ENCODE results near the gene HHAT.
"Not testable (repeated sequence)": the region's sequence is repeated elsewhere in the genome, so short reads cannot be mapped to it uniquely, and the experiment has no call there.

HHAT gene

DNA sequence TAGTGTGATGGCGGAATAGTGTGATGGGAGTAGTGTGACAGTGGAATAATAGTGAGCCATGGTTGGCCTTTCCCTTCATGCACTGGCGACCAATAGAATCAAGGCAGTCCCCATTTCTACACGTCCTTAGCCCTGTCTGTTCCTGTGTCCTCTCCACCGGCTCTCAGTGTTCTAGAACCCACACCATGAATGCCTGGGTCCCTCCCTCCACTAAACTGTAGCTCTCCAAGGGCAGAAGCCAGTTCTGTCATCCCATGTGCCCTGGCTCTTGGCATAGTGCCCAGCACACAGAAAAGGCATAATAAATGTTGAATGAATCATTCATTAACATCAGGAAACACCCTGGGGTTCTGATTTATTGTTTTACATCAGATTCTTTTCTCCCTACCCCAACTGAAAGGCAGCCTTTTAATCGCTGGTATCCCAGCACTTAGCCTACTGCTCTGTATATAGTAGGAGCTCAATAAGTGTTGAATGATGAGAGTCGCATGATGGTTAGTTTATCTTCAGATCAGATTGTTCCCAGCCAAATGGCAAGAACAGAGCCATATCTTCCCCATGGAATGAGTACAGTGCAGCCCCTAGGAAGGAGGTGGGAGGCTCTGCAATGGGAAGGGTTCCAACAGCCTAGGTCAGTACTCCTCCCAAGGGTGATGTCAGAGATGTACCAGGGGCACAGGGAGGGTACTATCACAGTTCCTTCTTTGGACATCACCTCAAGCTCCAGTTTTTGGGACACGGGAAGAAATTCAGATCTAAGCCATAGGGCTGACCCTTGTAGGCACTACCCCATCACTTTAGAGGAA lies 325.7 kb downstream of the HHAT start:
- no peak for FAIRE-seq
- TF ChIP-seq, protein P1, sequence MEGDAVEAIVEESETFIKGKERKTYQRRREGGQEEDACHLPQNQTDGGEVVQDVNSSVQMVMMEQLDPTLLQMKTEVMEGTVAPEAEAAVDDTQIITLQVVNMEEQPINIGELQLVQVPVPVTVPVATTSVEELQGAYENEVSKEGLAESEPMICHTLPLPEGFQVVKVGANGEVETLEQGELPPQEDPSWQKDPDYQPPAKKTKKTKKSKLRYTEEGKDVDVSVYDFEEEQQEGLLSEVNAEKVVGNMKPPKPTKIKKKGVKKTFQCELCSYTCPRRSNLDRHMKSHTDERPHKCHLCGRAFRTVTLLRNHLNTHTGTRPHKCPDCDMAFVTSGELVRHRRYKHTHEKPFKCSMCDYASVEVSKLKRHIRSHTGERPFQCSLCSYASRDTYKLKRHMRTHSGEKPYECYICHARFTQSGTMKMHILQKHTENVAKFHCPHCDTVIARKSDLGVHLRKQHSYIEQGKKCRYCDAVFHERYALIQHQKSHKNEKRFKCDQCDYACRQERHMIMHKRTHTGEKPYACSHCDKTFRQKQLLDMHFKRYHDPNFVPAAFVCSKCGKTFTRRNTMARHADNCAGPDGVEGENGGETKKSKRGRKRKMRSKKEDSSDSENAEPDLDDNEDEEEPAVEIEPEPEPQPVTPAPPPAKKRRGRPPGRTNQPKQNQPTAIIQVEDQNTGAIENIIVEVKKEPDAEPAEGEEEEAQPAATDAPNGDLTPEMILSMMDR (IDR thresholded peaks at IDR 0.05; ENCODE audit: insufficient read depth, missing control alignments), result no peak
- DNase-seq (ENCODE audit: insufficient read length, low spot score), result no peak

DNA sequence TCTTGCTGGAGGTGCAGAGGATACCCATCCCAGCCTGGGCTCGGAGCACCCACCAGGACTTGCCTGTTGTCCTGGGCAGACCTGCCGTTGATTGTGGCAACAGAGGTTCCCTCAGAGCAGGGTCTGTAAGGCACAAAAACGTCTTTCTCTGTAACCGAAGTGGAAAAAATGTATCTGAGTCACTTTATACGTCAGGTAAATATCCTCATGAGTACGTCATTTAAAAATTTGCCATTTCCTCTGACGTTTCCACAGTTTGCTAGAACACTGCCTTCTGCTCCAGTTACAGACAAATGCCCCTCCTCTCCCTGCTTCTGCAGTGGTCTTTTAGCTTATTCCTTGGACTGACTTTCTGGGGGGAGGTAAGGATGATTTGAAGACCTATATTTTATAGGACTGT lies 326.8 kb downstream of the HHAT start:
- TF ChIP-seq, protein P1 (IDR thresholded peaks at IDR 0.05; ENCODE audit: insufficient read depth, missing control alignments), result no peak
- FAIRE-seq, result no peak
- no peak for DNase-seq (ENCODE audit: insufficient read length, low spot score)

DNA sequence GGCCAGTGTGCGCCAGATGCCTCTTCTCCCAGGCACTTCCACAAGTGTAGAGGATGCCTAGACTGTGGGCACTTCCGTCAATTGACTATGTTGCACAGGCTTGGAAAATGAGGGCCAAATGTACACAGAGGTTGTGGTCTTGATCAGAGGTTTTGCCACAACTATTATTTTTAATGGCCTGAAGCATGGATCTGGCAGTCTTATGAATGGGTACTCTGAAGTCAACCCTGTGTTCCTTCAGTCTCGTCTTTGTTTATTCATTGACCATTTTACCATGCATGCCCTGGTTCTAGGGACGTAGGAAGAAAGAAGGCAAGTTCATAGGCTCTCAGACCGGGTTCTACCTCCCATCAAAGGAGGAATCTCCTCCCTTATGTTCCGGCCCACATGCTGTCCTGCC lies 329.1 kb downstream of the HHAT start:
- no peak for FAIRE-seq
- no peak for DNase-seq (ENCODE audit: insufficient read length, low spot score)
- TF ChIP-seq, protein P1 (IDR thresholded peaks at IDR 0.05; ENCODE audit: insufficient read depth, missing control alignments), result no peak

DNA sequence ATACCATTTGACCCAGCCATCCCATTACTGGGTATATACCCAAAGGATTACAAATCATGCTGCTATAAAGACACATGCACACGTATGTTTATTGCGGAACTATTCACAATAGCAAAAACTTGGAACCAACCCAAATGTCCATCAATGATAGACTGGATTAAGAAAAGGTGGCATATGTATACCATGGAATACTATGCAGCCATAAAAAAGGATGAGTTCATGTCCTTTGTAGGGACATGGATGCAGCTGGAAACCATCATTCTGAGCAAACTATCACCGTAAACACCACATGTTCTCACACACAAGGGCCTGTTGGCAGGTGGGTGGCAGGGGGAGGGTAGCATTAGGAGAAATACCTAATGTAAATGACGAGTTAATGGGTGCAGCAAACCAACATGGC lies 332.8 kb downstream of the HHAT start:
- FAIRE-seq; DNase-seq (ENCODE audit: insufficient read length, low spot score): not testable (repeated sequence)

DNA sequence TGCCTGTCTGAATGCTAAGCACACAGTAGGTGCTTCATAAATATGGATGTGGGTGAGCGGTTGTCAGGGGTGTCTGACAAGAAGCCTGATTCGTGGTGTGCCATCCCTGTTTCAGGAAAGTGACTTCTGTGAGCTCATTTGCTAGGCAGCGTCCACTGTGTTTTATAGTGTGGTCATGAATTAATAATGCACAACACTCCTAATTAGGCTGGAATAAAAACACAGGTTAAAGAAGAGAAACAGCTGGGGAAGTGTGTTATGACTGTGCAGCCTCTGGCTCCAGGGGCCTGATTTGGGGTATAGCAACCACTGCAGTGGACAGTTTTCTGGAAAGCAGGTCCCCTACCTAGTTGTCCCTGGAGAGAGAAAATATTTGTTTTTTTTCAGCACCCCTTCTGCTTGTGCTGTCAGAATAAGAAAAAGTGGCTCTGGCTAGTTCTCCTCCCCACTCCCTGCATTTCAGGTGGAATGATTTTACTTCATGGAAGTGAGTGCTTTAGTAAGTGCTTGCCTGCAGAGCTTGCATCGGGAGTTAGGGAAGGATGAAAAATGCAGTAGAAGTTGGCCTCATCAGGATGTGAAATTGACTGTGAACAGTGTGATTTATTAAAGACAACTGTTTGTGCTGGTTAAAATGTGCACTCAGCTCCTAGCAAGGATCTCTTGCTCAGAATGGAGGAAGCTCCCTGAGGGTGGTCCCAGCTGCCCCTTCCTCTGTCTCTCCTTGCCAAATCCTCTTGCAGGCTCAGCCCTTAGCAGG lies 333.8 kb downstream of the HHAT start:
- TF ChIP-seq, protein P1 (IDR thresholded peaks at IDR 0.05; ENCODE audit: insufficient read depth, missing control alignments), result no peak
- FAIRE-seq, result no peak
- no peak for DNase-seq (ENCODE audit: insufficient read length, low spot score)

DNA sequence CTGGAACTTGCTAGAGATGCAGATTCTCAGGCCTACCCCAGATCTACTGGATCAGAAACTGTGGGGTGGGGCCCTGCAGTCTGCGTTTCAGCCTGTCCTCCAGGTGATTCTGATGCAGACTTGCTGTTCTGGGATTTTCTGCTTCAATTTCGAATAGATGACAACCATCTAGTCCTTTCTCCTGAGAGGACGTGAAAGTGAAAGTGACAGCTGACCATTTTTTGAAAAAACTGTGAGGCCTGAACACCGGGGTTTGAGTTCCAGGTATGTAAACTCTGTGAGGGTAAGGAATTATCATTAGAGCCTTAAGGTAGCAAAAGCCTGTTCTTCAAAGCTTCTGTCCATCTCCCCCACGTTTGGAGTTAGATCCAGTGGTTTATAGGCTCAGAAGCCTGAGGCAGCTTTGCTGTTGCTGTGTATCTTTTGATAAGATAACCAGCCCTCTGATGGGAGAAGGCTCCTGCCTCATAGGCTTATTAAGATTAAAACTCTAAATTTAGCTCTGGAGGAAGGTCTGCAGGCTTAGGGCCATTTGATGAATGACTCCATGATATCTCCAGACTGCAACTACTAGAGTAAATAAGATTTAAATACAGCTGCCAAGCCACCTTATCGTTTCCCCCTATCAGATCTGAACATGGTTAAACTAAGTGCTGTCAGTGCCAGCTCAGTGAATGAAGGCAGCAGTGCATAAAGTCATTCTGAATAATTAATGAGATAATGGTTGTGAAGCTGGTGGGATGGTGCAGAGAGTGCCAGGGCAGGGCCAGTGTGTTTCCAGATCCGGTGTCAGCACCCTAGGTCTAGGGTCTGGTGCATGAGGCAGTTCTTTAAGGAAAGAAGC lies 335.2 kb downstream of the HHAT start:
- DNase-seq (ENCODE audit: insufficient read length, low spot score) (no peak), FAIRE-seq (peak; percentile 48)
- TF ChIP-seq, protein P1 (IDR thresholded peaks at IDR 0.05; ENCODE audit: insufficient read depth, missing control alignments), result no peak

DNA sequence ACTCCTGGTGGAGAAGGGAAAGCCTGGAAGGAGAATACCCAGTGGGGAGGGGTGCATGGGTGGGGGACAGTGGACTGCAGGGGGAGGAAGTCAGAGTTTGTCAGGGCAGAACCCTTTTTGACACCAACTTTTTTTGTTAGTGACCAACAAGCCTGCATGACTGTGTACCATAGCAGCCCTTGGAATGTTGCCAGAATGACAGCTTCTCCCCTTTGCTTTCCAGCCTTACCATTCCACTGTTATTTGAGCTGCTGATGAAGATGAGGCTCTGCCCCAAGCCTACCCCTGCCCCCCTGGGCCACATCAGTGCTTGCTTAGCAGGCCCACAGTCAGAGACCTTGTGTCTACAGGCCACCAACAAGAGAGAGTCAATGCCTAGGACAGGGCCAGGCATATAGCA lies 341.2 kb downstream of the HHAT start:
- TF ChIP-seq, protein P1 (IDR thresholded peaks at IDR 0.05; ENCODE audit: insufficient read depth, missing control alignments), result no peak
- no peak for FAIRE-seq
- DNase-seq (ENCODE audit: insufficient read length, low spot score), result no peak

All from D721Med (cell line).